Transverse colon (tissue), 4 donors: Measurements from ENCODE around the gene HDAC4. TPM values are rescaled to one million over a fixed set of nuclear protein-coding genes. Genes with fewer than 3 reads are reported as not detected.

ENCODE experiments used
- DNase-seq: peaks from one replicate; pipeline ENCODE4 v3.0.0-alpha.2; 2019
- H3K27ac ChIP-seq, 4 donors: fragments of 200-600 bp; sonication (generic); 2 replicates each; pipeline ENCODE4 v1.5.1; 2016 to 2018; ENCODE audit warnings: inconsistent platforms in 4 of 4
- H3K27me3 ChIP-seq: fragments of 200-600 bp; sonication (generic); 2 replicates; pipeline ENCODE4 v1.5.1; 2017; ENCODE audit warnings: inconsistent platforms
- H3K36me3 ChIP-seq, 4 donors: fragments of 200-600 bp; sonication (generic); 2 replicates each; pipeline ENCODE4 v1.5.1; 2017 to 2019; ENCODE audit warnings: inconsistent platforms in 4 of 4
- H3K4me1 ChIP-seq, 4 donors: fragments of 200-600 bp; sonication (generic); 2 replicates each; pipeline ENCODE4 v1.5.1; 2017 to 2020; ENCODE audit warnings: inconsistent platforms in 4 of 4
- H3K4me3 ChIP-seq, 4 donors: fragments of 200-600 bp; sonication (generic); 1 replicate in 1 of 4; 2 replicates in 3 of 4; pipeline versions ENCODE4 v1.5.1 to v1.6.1; 2017 to 2019; ENCODE audit warnings: inconsistent platforms in 4 of 4
- H3K9me3 ChIP-seq, 2 donors: fragments of 200-600 bp; sonication (generic); 2 replicates each; pipeline ENCODE4 v1.5.1; 2017 to 2019; ENCODE audit warnings: inconsistent platforms in 2 of 2
- EP300 ChIP-seq: sonication (generic); formaldehyde crosslinking; IDR thresholded peaks from one replicate; pipeline ENCODE4 v1.6.1; 2017; ENCODE audit warnings: antibody characterized with exemption, low read depth
- POLR2A ChIP-seq: fragments of 450-650 bp; IDR thresholded peaks from one replicate; pipeline ENCODE4 v1.6.1; 2016; ENCODE audit warnings: antibody characterized with exemption, mild to moderate bottlenecking, moderate library complexity
- POLR2AphosphoS5 ChIP-seq, 3 donors: sonication (generic); formaldehyde crosslinking; IDR thresholded peaks; one replicate each; pipeline ENCODE4 v1.6.1; 2016; ENCODE audit warnings: antibody characterized with exemption in 3 of 3
- WGBS, 2 donors: methylation state at CpG; one replicate each; pipeline ENCODE4 v1.1.5; 2018; ENCODE audit warnings: low coverage in 1 of 2; 5-methylcytosine and 5-hydroxymethylcytosine counted together
- in situ Hi-C, 4 donors: fragments of 200-750 bp; cut with MboI; loops; one replicate each; pipeline versions ENCODE4 v1.15.0 to v1.15.1; 2017; ENCODE audit warnings: low sequenced_read_pairs in 3 of 4, low pct_ligation_motif_present in 1 of 4, low pct_unique_long_range_greater_than_20kb in 1 of 4
- intact Hi-C: fragments of 100-400 bp; cut with DNase I; formaldehyde crosslinking; loops from one replicate; pipeline ENCODE4 v1.15.1; 2023; ENCODE audit warnings: low total_unique reads
- total RNA-seq, 4 donors: library from RNA; depleted of rRNA; stranded (reverse); fragments of >200 nt; gene quantifications; one replicate each; pipeline ENCODE4 v1.1.0, GENCODE V29; 2016
- TF ChIP-seq, protein P1 (sequence below), 5 experiments: fragments of 200-600 bp in 3 of 5; fragments of 450-650 bp in 2 of 5; sonication (generic) in 3 of 5; IDR thresholded peaks; 1 replicate in 2 of 5; 2 replicates in 3 of 5; pipeline ENCODE4 v1.5.1; 2016 to 2017; ENCODE audit warnings: antibody characterized with exemption in 5 of 5, inconsistent platforms in 3 of 5, mild to moderate bottlenecking in 2 of 5, moderate library complexity in 1 of 5

Gene HDAC4
- total RNA-seq, 4 donors from 2014 or later: 33.9 to 192 (median 112) TPM

DNA sequence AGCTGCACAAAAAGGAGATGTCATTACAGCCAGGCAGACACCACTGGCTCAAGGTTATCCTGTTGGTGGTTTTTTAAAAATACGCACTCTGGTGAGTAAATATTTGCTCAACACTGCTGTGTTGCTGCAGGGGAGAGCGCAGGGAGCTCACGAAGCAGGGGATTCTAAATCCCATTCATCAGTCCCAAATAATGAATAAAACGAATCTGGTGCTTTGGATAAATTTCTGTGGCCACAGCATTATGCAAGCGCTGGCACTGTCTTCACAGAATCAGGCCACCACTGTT, 256.2 kb downstream of the HDAC4 start:
- Histone ChIP-seq H3K9me3 (no peaks in the 10 kb centered on the region), H3K36me3 (no peaks in the 10 kb centered on the region), H3K27ac (no peak overlapping the region), H3K4me1 (no peaks in the 10 kb centered on the region), H3K4me3 (no peak overlapping the region), H3K27me3 (no peaks in the 10 kb centered on the region)
- in situ Hi-C loops: no loop called here
- no peak for TF ChIP-seq POLR2A
- no peak for TF ChIP-seq EP300
- TF ChIP-seq, protein P1, sequence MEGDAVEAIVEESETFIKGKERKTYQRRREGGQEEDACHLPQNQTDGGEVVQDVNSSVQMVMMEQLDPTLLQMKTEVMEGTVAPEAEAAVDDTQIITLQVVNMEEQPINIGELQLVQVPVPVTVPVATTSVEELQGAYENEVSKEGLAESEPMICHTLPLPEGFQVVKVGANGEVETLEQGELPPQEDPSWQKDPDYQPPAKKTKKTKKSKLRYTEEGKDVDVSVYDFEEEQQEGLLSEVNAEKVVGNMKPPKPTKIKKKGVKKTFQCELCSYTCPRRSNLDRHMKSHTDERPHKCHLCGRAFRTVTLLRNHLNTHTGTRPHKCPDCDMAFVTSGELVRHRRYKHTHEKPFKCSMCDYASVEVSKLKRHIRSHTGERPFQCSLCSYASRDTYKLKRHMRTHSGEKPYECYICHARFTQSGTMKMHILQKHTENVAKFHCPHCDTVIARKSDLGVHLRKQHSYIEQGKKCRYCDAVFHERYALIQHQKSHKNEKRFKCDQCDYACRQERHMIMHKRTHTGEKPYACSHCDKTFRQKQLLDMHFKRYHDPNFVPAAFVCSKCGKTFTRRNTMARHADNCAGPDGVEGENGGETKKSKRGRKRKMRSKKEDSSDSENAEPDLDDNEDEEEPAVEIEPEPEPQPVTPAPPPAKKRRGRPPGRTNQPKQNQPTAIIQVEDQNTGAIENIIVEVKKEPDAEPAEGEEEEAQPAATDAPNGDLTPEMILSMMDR (IDR thresholded peaks at IDR 0.05): no peak
- no peak for TF ChIP-seq POLR2AphosphoS5 (IDR thresholded peaks at IDR 0.05)
- DNase-seq: no peak
- WGBS, 2 donors: 80 to 87% methylated on average over 1 to 5 of the region's 5 CpGs
- intact Hi-C loops: no loop called here

DNA sequence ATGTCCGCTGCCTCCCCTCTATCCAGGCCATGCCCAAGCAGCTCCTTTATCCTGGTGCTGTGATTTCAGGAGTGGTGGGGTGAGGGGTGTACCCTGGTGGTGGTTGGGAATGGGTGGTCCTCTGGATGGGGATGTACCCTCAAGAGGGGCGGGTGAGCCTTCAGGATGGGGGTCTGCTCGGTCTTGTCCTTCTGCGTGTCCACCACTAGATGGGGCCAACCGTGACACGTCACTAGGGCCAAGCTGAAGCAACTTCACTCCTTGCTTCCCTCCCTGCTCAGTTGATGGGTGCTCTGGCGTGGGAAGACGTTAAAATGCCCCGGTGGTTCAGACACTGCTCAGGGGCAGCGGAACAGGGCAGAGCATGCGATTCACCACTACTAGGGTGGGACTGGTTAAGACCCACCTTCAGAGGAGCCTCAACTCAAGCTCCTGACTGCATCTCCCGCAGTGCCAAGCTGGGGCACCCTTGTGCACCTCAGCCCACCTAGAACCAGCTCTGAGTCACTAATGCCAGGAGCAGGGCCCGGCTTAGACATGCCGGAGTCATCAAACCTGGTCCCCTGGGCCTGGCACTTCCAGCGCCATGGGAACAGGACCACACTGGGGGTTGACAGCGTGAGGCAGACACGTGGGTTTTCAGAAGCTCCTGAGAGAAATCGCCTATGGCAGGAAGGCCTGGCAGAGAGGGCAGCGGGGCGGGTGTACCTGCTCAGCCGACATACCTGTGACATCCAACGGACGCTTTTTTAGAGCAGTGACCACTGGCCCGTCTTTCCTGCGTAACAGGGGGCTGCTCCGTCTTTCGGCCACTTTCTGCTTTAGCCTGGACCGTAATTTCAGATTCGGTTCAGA, 256.7 kb downstream of the HDAC4 start:
- Histone ChIP-seq H3K9me3 (no peaks in the 10 kb centered on the region), H3K4me1 (no peaks in the 10 kb centered on the region), H3K36me3 (no peaks in the 10 kb centered on the region), H3K4me3 (no peak overlapping the region), H3K27me3 (no peaks in the 10 kb centered on the region), H3K27ac (no peak overlapping the region)
- intact Hi-C loops: no loop called here
- in situ Hi-C loops: no loop called here
- DNase-seq: no peak
- WGBS, 2 donors: 86 to 93% methylated on average over 3 to 29 of the region's 29 CpGs
- TF ChIP-seq POLR2AphosphoS5 (IDR thresholded peaks at IDR 0.05): no peak
- no peak for TF ChIP-seq POLR2A
- TF ChIP-seq, protein P1 (IDR thresholded peaks at IDR 0.05): peak; percentile 48 to 59 (median 57)

DNA sequence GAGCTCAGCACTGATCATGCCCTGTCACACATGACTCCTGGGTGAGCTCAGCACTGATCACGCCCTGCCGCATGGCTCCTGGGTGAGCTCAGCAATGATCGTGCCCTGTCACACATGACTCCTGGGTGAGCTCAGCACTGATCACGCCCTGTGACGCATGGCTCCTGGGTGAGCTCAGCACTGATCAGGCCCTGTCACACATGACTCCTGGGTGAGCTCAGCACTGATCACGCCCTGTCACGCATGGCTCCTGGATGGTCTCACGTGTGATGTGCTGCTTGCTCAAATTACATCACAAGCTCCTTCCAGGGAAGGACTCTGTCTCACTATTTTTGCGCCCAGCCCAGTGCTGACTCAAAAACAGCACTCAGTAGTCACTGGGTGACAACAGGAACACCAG, 258.0 kb downstream of the HDAC4 start:
- TF ChIP-seq EP300 (no peak), POLR2A (no peak), POLR2AphosphoS5 (IDR thresholded peaks at IDR 0.05) (no peak)
- TF ChIP-seq, protein P1 (IDR thresholded peaks at IDR 0.05): no peak
- no peaks in the 10 kb centered on the region for H3K4me1 ChIP-seq
- no peak overlapping the region for H3K27ac ChIP-seq
- H3K27me3 ChIP-seq: no peaks in the 10 kb centered on the region
- H3K36me3 ChIP-seq: no peaks in the 10 kb centered on the region
- intact Hi-C loops (no loop called here), in situ Hi-C loops (no loop called here)
- H3K4me3 ChIP-seq: no peak overlapping the region
- WGBS, 2 donors: 89% methylated on average over 8 of the region's 9 CpGs; no CpG with 5 or more reads in 1 of the 2 donors
- DNase-seq: no peak
- no peaks in the 10 kb centered on the region for H3K9me3 ChIP-seq

DNA sequence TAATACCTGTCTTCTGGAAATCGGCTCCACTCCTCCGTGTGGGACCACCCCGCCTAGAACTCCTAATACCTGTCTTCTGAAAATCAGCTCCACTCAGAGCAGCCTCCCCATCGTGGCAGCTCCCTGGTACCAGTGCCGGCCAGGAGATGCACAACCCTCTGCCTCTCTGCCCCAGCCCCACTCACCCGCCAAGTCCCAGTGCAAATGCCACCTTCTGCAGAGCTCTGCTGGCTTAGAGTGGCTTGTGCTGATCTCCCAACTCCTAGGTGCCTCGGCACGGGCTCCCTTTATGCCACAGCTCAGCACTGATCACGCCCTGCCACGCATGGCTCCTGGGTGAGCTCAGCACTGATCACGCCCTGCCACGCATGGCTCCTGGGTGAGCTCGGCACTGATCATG, 258.5 kb downstream of the HDAC4 start:
- Histone ChIP-seq H3K27ac (no peak overlapping the region), H3K9me3 (no peaks in the 10 kb centered on the region), H3K4me3 (no peak overlapping the region), H3K27me3 (no peaks in the 10 kb centered on the region), H3K4me1 (no peaks in the 10 kb centered on the region), H3K36me3 (no peaks in the 10 kb centered on the region)
- TF ChIP-seq POLR2AphosphoS5 (IDR thresholded peaks at IDR 0.05): no peak
- TF ChIP-seq POLR2A: no peak
- no peak for TF ChIP-seq EP300
- TF ChIP-seq, protein P1 (IDR thresholded peaks at IDR 0.05): no peak
- WGBS, 2 donors: 80 to 89% methylated on average over 1 to 13 of the region's 13 CpGs
- intact Hi-C loops (no loop called here), in situ Hi-C loops (no loop called here)
- no peak for DNase-seq
